Uterus (tissue), 2 donors: ENCODE measurements around the gene TIMM23.
"Not testable (repeated sequence)": the region's sequence is repeated elsewhere in the genome, so short reads cannot be mapped to it uniquely, and the experiment has no call there.

Source experiments
- POLR2A ChIP-seq, 2 donors: fragments of 450-650 bp; IDR thresholded peaks; one replicate each; pipeline ENCODE4 v1.6.1; 2016; ENCODE audit warnings: antibody characterized with exemption in 2 of 2, mild to moderate bottlenecking in 1 of 2, moderate library complexity in 1 of 2
- TF ChIP-seq, protein P1 (sequence below), 4 experiments: fragments of 200-600 bp in 2 of 4; fragments of 450-650 bp in 2 of 4; sonication (generic) in 2 of 4; IDR thresholded peaks; one replicate each; pipeline ENCODE4 v1.5.1; 2016 to 2019; ENCODE audit warnings: antibody characterized with exemption in 4 of 4, mild to moderate bottlenecking in 2 of 4, moderate library complexity in 1 of 4

- not testable (repeated sequence) for TF ChIP-seq POLR2A (IDR thresholded peaks at IDR 0.05)
- TF ChIP-seq, protein P1, sequence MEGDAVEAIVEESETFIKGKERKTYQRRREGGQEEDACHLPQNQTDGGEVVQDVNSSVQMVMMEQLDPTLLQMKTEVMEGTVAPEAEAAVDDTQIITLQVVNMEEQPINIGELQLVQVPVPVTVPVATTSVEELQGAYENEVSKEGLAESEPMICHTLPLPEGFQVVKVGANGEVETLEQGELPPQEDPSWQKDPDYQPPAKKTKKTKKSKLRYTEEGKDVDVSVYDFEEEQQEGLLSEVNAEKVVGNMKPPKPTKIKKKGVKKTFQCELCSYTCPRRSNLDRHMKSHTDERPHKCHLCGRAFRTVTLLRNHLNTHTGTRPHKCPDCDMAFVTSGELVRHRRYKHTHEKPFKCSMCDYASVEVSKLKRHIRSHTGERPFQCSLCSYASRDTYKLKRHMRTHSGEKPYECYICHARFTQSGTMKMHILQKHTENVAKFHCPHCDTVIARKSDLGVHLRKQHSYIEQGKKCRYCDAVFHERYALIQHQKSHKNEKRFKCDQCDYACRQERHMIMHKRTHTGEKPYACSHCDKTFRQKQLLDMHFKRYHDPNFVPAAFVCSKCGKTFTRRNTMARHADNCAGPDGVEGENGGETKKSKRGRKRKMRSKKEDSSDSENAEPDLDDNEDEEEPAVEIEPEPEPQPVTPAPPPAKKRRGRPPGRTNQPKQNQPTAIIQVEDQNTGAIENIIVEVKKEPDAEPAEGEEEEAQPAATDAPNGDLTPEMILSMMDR (IDR thresholded peaks at IDR 0.05): not testable (repeated sequence)
Observed at GRCh38 chr10:45971742-45972105, 565 bp upstream of the TIMM23 start.
